ENCODE data around the gene FMN1. TPM values are rescaled to one million over a fixed set of nuclear protein-coding genes. Genes with fewer than 3 reads are reported as not detected.

The FMN1 gene
- total RNA-seq, 4 donors from 2014 or later = 32.6 to 102 (median 63.0) TPM

- in situ Hi-C loops (cut with MboI; ENCODE audit: low pct_ligation_motif_present in 1 of 4, low pct_unique_long_range_greater_than_20kb in 1 of 4, low sequenced_read_pairs in 3 of 4) = no loop called here
- no peaks in the 10 kb centered on the region for H3K4me1 ChIP-seq
- H3K27ac ChIP-seq = no peak overlapping the region
- H3K27me3 ChIP-seq = no peaks in the 10 kb centered on the region
- WGBS, 2 donors (ENCODE audit: low coverage in 1 of 2) = 81 to 100% methylated on average over 2 of the region's 2 CpGs
- H3K9me3 ChIP-seq = no peaks in the 10 kb centered on the region
- H3K36me3 ChIP-seq = no peaks in the 10 kb centered on the region
- no peak for TF ChIP-seq CTCF (IDR thresholded peaks at IDR 0.05)
- TF ChIP-seq POLR2A (IDR thresholded peaks at IDR 0.05) = no peak
- TF ChIP-seq POLR2AphosphoS5 (IDR thresholded peaks at IDR 0.05) = no peak
- TF ChIP-seq EP300 (IDR thresholded peaks at IDR 0.05; ENCODE audit: low read depth) = no peak
- no peak for DNase-seq
- intact Hi-C loops (cut with DNase I; ENCODE audit: low total_unique reads) = no loop called here
- H3K4me3 ChIP-seq = no peak overlapping the region
Observed at GRCh38 chr15:32735989-32736700, 458.4 kb downstream of the FMN1 start.

GRCh38 chr15:32733281-32733680, 461.2 kb downstream of the FMN1 start:
- Histone ChIP-seq H3K9me3 (no peaks in the 10 kb centered on the region), H3K4me1 (no peaks in the 10 kb centered on the region), H3K36me3 (no peaks in the 10 kb centered on the region), H3K27ac (no peak overlapping the region), H3K4me3 (no peak overlapping the region), H3K27me3 (no peaks in the 10 kb centered on the region)
- intact Hi-C loops (cut with DNase I; ENCODE audit: low total_unique reads) (no loop called here), in situ Hi-C loops (cut with MboI; ENCODE audit: low pct_ligation_motif_present in 1 of 4, low pct_unique_long_range_greater_than_20kb in 1 of 4, low sequenced_read_pairs in 3 of 4) (no loop called here)
- 60 to 75% methylated on average over 3 of the region's 3 CpGs for WGBS, 2 donors (ENCODE audit: low coverage in 1 of 2)
- no peak for DNase-seq
- TF ChIP-seq EP300 (IDR thresholded peaks at IDR 0.05; ENCODE audit: low read depth) (no peak), POLR2A (IDR thresholded peaks at IDR 0.05) (no peak), CTCF (IDR thresholded peaks at IDR 0.05) (no peak), POLR2AphosphoS5 (IDR thresholded peaks at IDR 0.05) (no peak)

GRCh38 chr15:32732574-32733157, 461.8 kb downstream of the FMN1 start:
- DNase-seq = no peak
- in situ Hi-C loops (cut with MboI; ENCODE audit: low pct_ligation_motif_present in 1 of 4, low pct_unique_long_range_greater_than_20kb in 1 of 4, low sequenced_read_pairs in 3 of 4) = no loop called here
- no peaks in the 10 kb centered on the region for H3K4me1 ChIP-seq
- no peak for TF ChIP-seq POLR2A (IDR thresholded peaks at IDR 0.05)
- no peaks in the 10 kb centered on the region for H3K27me3 ChIP-seq
- no peaks in the 10 kb centered on the region for H3K9me3 ChIP-seq
- H3K4me3 ChIP-seq = no peak overlapping the region
- intact Hi-C loops (cut with DNase I; ENCODE audit: low total_unique reads) = no loop called here
- 80 to 100% methylated on average over 1 to 6 of the region's 6 CpGs for WGBS, 2 donors (ENCODE audit: low coverage in 1 of 2)
- no peak overlapping the region for H3K27ac ChIP-seq
- H3K36me3 ChIP-seq = no peaks in the 10 kb centered on the region

GRCh38 chr15:32730677-32731654, 463.5 kb downstream of the FMN1 start:
- Histone ChIP-seq H3K4me3 (no peak overlapping the region), H3K9me3 (no peaks in the 10 kb centered on the region), H3K27me3 (no peaks in the 10 kb centered on the region), H3K36me3 (no peaks in the 10 kb centered on the region), H3K4me1 (no peaks in the 10 kb centered on the region), H3K27ac (no peak overlapping the region)
- peak; percentile 89 for DNase-seq
- WGBS, 2 donors (ENCODE audit: low coverage in 1 of 2) = 53 to 62% methylated on average over 6 to 26 of the region's 27 CpGs
- no peak for TF ChIP-seq EP300 (IDR thresholded peaks at IDR 0.05; ENCODE audit: low read depth)
- TF ChIP-seq POLR2A (IDR thresholded peaks at IDR 0.05) = no peak
- no peak for TF ChIP-seq POLR2AphosphoS5 (IDR thresholded peaks at IDR 0.05)
- TF ChIP-seq CTCF (IDR thresholded peaks at IDR 0.05) = no peak
- intact Hi-C loops (cut with DNase I; ENCODE audit: low total_unique reads) (no loop called here), in situ Hi-C loops (cut with MboI; ENCODE audit: low pct_ligation_motif_present in 1 of 4, low pct_unique_long_range_greater_than_20kb in 1 of 4, low sequenced_read_pairs in 3 of 4) (no loop called here)

Data from transverse colon (tissue), 4 donors.